HUDEP-2 (cell line): Measurements from ENCODE around the gene STUM.
A peak's percentile ranks its signal among the peaks of the same experiment; 100 is the strongest.

Source experiments
- DNase-seq, 76 experiments: peaks; one replicate each; lab custom pipeline; 2025; ENCODE audit not compliant: unreplicated experiment in 76 of 76; lab: John Stamatoyannopoulos, UW

The STUM gene

GRCh38 chr1:226619031-226619430 lies 70.5 kb downstream of the STUM start:
- DNase-seq, result no peak

- DNase-seq, result no peak
These were observed 73.4 kb downstream of the STUM start for GRCh38 chr1:226622012-226622411.

GRCh38 chr1:226624526-226624925 lies 76.0 kb downstream of the STUM start:
- no peak for DNase-seq

GRCh38 chr1:226625326-226625725 lies 76.8 kb downstream of the STUM start:
- no peak for DNase-seq

- DNase-seq, result no peak
These were observed 77.4 kb downstream of the STUM start for GRCh38 chr1:226625832-226626576.

GRCh38 chr1:226626577-226626956 lies 78.0 kb downstream of the STUM start:
- peak in 66 of 76 experiments; percentile 10 to 81 (median 56) for DNase-seq

- DNase-seq, result no peak
These were observed 78.6 kb downstream of the STUM start for GRCh38 chr1:226627050-226627755.

- DNase-seq, result no peak
These were observed 79.5 kb downstream of the STUM start for GRCh38 chr1:226627924-226628611.

- DNase-seq, result no peak
These were observed 80.1 kb downstream of the STUM start for GRCh38 chr1:226628612-226629155.

GRCh38 chr1:226629210-226629895 lies 80.8 kb downstream of the STUM start:
- DNase-seq, result no peak

- no peak for DNase-seq
These were observed 81.5 kb downstream of the STUM start for GRCh38 chr1:226629896-226630550.

GRCh38 chr1:226630592-226630991 lies 82.0 kb downstream of the STUM start:
- DNase-seq, result no peak

GRCh38 chr1:226631229-226632000 lies 82.9 kb downstream of the STUM start:
- no peak for DNase-seq

- DNase-seq, result no peak
These were observed 83.8 kb downstream of the STUM start for GRCh38 chr1:226632169-226632879.

- DNase-seq, result no peak
These were observed 84.4 kb downstream of the STUM start for GRCh38 chr1:226632922-226633351.

GRCh38 chr1:226633541-226634165 lies 85.1 kb downstream of the STUM start:
- DNase-seq, result no peak

GRCh38 chr1:226634166-226634588 lies 85.6 kb downstream of the STUM start:
- peak in 60 of 76 experiments; percentile 3 to 74 (median 44) for DNase-seq

- no peak for DNase-seq
These were observed 86.2 kb downstream of the STUM start for GRCh38 chr1:226634611-226635246.
